Measurements from ENCODE around the gene TCF15.

- no peak for TF ChIP-seq TAF1 (IDR thresholded peaks at IDR 0.05; ENCODE audit: borderline replicate concordance, insufficient read depth, low read length)
- no peak for TF ChIP-seq POLR2AphosphoS5 (IDR thresholded peaks at IDR 0.05; ENCODE audit: low read depth, low read length)
- TF ChIP-seq, protein P1, sequence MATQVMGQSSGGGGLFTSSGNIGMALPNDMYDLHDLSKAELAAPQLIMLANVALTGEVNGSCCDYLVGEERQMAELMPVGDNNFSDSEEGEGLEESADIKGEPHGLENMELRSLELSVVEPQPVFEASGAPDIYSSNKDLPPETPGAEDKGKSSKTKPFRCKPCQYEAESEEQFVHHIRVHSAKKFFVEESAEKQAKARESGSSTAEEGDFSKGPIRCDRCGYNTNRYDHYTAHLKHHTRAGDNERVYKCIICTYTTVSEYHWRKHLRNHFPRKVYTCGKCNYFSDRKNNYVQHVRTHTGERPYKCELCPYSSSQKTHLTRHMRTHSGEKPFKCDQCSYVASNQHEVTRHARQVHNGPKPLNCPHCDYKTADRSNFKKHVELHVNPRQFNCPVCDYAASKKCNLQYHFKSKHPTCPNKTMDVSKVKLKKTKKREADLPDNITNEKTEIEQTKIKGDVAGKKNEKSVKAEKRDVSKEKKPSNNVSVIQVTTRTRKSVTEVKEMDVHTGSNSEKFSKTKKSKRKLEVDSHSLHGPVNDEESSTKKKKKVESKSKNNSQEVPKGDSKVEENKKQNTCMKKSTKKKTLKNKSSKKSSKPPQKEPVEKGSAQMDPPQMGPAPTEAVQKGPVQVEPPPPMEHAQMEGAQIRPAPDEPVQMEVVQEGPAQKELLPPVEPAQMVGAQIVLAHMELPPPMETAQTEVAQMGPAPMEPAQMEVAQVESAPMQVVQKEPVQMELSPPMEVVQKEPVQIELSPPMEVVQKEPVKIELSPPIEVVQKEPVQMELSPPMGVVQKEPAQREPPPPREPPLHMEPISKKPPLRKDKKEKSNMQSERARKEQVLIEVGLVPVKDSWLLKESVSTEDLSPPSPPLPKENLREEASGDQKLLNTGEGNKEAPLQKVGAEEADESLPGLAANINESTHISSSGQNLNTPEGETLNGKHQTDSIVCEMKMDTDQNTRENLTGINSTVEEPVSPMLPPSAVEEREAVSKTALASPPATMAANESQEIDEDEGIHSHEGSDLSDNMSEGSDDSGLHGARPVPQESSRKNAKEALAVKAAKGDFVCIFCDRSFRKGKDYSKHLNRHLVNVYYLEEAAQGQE (IDR thresholded peaks at IDR 0.05; ENCODE audit: insufficient read depth in 1 of 2, low read depth in 2 of 2, low read length in 2 of 2): no peak
Observed at GRCh38 chr20:600736-601135, 9.4 kb downstream of the TCF15 start.

Data from PFSK-1 (cell line).